GM12878 (cell line): ENCODE measurements around the gene NPTX1.

Experiments
- FOS ChIP-seq: IDR thresholded peaks from 3 replicates; pipeline ENCODE4 v1.6.1; 2011; ENCODE audit warnings: borderline replicate concordance; ENCODE audit not compliant: insufficient read length; ENCODE audit errors: extremely low read depth
- NFIC ChIP-seq: IDR thresholded peaks from 2 replicates; pipeline ENCODE4 v1.6.1; 2012; ENCODE audit warnings: low read depth, mild to moderate bottlenecking, inconsistent platforms, low read length, moderate library complexity
- ZNF384 ChIP-seq: IDR thresholded peaks from 2 replicates; pipeline ENCODE4 v1.6.1; 2012; ENCODE audit warnings: low read depth, mild to moderate bottlenecking, low read length, improper control_type of control experiment, borderline replicate concordance
- TF ChIP-seq, protein P1 (sequence below): fragments of 450-650 bp; IDR thresholded peaks from 2 replicates; pipeline ENCODE4 v1.6.1; 2016; ENCODE audit warnings: mild to moderate bottlenecking

DNA sequence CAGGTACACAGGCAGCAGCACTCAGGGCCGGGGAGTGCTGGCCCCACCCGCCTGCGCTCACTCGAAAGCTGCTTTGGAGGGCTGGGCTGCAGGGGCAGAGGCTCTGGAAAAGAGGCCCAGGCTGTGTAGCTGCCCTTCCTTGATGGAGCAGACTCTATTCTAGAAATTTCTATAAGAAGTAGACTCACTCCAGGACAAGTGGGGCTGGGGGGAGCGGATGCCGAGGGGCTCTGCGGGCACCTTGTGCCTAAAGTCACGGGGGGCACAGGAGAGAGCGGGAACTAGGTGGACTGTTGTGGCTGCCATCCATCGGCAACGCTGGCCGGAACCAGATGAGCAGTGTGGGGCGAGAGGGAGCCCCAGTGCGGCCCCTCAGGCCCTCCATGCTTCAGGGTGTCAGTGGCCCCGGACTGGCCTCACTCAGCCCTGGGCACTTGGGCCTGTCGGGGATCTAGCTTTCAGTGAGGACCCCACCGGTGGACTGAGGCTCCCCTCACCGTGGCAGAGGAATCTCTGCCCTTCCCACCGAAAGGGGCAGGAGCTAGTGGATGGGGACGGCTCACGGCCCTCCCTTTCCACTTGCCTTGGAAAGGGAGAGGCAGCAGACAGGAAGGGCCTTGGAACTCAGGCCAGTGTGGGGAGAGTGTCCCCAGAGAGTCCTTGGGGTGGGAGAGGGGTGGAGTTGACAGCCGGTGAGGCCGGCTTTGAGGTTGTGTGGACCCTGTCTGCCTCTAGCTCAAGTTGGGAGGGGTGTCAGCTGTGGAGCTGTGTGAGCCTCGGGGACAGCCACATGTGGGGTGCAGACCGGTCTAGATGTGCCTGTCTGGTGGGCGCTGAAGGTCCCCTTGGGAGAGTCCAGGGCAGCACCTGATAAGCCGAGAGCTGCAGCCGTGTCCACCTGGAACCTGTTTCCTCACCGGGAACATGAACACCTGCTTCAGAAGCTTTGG is 44.9 kb downstream of the NPTX1 start:
- TF ChIP-seq, protein P1, sequence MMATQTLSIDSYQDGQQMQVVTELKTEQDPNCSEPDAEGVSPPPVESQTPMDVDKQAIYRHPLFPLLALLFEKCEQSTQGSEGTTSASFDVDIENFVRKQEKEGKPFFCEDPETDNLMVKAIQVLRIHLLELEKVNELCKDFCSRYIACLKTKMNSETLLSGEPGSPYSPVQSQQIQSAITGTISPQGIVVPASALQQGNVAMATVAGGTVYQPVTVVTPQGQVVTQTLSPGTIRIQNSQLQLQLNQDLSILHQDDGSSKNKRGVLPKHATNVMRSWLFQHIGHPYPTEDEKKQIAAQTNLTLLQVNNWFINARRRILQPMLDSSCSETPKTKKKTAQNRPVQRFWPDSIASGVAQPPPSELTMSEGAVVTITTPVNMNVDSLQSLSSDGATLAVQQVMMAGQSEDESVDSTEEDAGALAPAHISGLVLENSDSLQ = no peak
- no peak for TF ChIP-seq FOS
- TF ChIP-seq NFIC = no peak
- TF ChIP-seq ZNF384 = no peak
